Raji (cell line): Measurements from ENCODE around the gene RAB14.

Source experiments
- POLR2A ChIP-seq: IDR thresholded peaks from 2 replicates; pipeline ENCODE4 v1.6.1; 2011; ENCODE audit warnings: low read depth, low read length, control low read depth; ENCODE audit not compliant: insufficient read depth

RAB14 gene

GRCh38 chr9:121168052-121168451, 33.6 kb downstream of the RAB14 start:
- TF ChIP-seq POLR2A, result no peak

GRCh38 chr9:121160025-121160424, 41.6 kb downstream of the RAB14 start:
- no peak for TF ChIP-seq POLR2A

GRCh38 chr9:121157939-121158338, 43.7 kb downstream of the RAB14 start:
- no peak for TF ChIP-seq POLR2A

- peak; percentile 38; the same call in 1 of the 2 replicates for TF ChIP-seq POLR2A
Observed at GRCh38 chr9:121156263-121156731, 45.4 kb downstream of the RAB14 start.

GRCh38 chr9:121154782-121155181, 46.9 kb downstream of the RAB14 start:
- no peak for TF ChIP-seq POLR2A

- TF ChIP-seq POLR2A, result no peak
Observed at GRCh38 chr9:121153642-121154041, 48.0 kb downstream of the RAB14 start.

GRCh38 chr9:121150188-121150587, 51.5 kb downstream of the RAB14 start:
- no peak for TF ChIP-seq POLR2A

GRCh38 chr9:121144482-121144881, 57.2 kb downstream of the RAB14 start:
- no peak for TF ChIP-seq POLR2A

GRCh38 chr9:121143771-121144170, 57.9 kb downstream of the RAB14 start:
- no peak for TF ChIP-seq POLR2A

- TF ChIP-seq POLR2A, result no peak
Observed at GRCh38 chr9:121141706-121142105, 60.0 kb downstream of the RAB14 start.

- no peak for TF ChIP-seq POLR2A
Observed at GRCh38 chr9:121141306-121141705, 60.4 kb downstream of the RAB14 start.

GRCh38 chr9:121140162-121140561, 61.5 kb downstream of the RAB14 start:
- TF ChIP-seq POLR2A, result no peak

GRCh38 chr9:121138973-121139372, 62.7 kb downstream of the RAB14 start:
- TF ChIP-seq POLR2A, result no peak

GRCh38 chr9:121138561-121138960, 63.1 kb downstream of the RAB14 start:
- TF ChIP-seq POLR2A, result no peak

- TF ChIP-seq POLR2A, result no peak
Observed at GRCh38 chr9:121135642-121136041, 66.0 kb downstream of the RAB14 start.

GRCh38 chr9:121133104-121133816, 68.4 kb downstream of the RAB14 start:
- TF ChIP-seq POLR2A, result no peak
